GM21529 (cell line): ENCODE data around the gene TRMT2B.
"Not testable (repeated sequence)": the region's sequence is repeated elsewhere in the genome, so short reads cannot be mapped to it uniquely, and the experiment has no call there.

Source experiments
- ATAC-seq: cut with Tn5 transposase; IDR thresholded peaks from one replicate; pipeline ENCODE4 v1.9.1; 2021; ENCODE audit not compliant: unreplicated experiment

TRMT2B gene

DNA sequence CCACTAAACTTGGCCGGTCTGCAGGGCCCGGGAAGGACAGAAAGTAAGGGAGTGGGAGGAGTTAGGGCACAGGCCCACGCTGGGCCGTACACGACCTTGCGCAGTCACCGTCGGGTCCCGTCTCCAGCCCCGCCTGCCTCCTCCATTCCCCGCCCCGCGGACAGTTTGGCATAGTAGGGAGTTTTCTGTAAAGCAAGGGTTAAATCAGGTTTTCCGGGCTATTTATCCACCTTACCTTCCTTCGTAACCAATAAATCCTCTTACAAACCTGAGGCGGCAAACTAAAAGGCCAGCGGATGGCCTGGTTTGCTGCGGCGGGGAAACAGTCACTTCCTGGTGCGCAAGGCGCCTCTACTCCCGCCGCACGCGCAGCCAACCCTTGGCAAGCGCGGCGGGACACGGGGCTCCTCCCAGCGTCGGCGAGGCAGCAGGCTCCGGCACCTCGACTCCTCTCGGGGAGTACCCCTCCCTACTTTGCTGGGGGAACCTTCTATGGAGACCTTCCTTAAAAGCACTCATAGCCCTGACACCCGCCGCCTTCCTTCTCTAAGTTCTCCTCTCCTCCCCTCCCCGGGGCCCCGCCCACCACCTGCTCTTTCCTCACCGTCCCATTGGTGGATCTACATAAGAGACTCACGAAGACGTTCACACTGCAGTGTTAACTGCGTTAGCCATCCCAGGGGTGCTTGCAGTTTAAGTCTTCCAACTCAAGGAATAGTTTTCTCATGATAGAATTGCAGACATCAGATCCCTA is at the start of gene TRMT2B:
TRMT2B (minus strand) TSS at position 563 of the 754 bp plus-strand sequence. CDS start 9,822 bp downstream, outside the sequence.
- ATAC-seq, result peak; percentile 92

GRCh38 chrX:101097546-101098453 is 45.9 kb upstream of the TRMT2B start, which contains the start of gene CENPI:
CENPI (plus strand) TSS chrX:101098204; CDS start chrX:101101071, 2,867 bp downstream.
- peak; percentile 99 for ATAC-seq

DNA sequence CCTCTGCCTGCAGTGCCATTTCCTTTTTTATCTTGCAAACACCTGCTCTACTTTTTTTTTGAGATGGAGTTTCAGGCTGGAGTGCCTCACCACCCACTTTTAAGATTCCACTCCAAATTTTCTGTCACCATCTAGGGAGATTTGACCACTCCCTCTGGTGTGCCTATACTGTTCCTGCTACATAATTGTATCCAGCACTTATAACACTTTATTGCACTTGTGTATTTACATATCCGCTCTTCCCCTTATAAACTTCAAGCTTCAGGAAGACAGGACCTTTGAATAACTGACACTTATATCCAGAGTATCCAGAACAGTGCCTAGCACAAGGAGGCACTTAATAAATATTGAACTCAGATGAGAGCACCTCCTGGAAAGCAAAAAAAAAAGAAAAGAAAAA is 39.9 kb upstream of the TRMT2B start:
- ATAC-seq, result no peak

GRCh38 chrX:101081231-101081630 is 29.3 kb upstream of the TRMT2B start:
- ATAC-seq, result no peak

- no peak for ATAC-seq
Observed at GRCh38 chrX:101080326-101081124, 28.6 kb upstream of the TRMT2B start.

- no peak for ATAC-seq
Observed at GRCh38 chrX:101079736-101080270, 27.9 kb upstream of the TRMT2B start.

GRCh38 chrX:101078716-101079598 is 27.0 kb upstream of the TRMT2B start, which contains the start of gene TMEM35A:
TMEM35A (plus strand) TSS chrX:101078879; CDS start chrX:101079003, 124 bp downstream.
- no peak for ATAC-seq

- ATAC-seq, result no peak
Observed at GRCh38 chrX:101071582-101071981, 19.7 kb upstream of the TRMT2B start.

DNA sequence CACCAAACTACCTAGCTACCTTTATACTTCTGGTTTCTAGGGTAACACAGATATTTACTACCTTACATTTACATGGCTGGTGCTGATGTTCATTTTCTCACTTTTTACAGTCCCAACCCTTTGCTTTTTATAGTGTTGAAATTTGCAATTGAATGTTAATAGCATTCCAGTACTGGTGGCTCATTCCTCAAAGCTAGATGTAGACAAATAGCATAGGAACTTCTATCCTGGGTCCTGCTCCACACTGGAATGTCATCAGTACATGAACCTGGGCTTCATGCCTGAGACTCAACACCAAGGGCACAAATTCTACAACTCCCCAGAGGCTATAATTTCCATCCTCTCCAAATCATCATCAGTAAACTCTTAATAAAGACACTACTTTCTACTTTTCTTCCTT is 10.3 kb upstream of the TRMT2B start:
- no peak for ATAC-seq

- ATAC-seq, result peak; percentile 92
Observed at GRCh38 chrX:101057093-101057714, 5.3 kb upstream of the TRMT2B start.

DNA sequence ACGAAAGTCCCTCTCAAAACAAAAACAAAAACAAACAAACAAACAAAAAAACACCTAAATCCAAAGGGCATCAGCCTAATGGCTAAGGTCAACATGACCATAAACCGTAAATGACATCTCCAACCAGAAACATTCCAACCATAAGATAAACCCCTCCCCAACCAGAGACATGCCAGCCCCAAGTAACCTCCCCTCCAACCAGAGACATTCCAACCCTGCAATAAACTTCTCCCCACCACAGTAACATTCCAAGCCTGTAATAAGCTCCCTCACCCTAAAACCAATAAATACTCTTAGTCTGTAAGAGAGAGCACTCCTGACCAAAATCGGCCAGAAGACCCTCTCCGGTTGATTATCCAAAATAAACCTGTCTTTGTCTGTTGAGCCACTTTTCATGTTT is 4.6 kb upstream of the TRMT2B start:
- not testable (repeated sequence) for ATAC-seq

- peak; percentile 6 for ATAC-seq
Observed at GRCh38 chrX:101051153-101051548, 760 bp downstream of the TRMT2B start.

DNA sequence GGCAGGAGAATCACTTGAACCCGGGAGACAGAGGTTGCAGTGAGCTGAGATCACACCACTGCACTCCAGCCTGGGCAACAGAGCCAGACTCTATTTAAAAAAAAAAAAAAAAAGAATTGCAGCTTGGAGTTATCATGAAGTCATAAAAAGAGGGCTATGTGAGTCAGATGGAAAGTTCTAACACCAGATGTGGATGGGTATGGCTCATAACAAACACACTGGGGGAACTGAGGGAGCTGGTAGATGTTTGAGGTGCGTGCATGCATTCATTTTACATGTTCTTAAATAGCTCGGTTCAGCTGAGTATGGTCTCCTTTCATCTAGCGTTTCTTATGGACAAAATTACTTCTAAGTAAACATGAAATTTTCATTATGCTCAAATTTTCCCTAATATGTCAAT is 11.7 kb downstream of the TRMT2B start:
- ATAC-seq, result no peak

DNA sequence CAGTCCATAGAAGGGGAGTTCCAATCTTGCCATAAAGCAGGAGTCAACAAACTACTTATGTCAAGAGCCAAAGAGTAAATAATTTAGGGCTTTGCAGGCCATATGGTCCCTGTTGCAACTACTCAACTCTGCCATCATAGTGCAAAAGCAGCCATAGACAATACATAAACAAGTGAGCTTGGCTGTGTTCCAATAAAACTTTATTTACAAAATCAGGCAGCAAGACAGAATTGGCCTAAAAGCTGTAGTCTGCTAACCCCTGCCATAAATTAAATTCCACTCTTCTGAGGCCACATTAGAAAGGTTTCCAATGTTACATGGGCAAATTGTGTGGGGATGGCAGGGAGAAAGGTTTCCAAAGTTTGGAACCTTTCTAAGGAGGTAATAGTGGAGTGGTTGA is 14.7 kb downstream of the TRMT2B start:
- ATAC-seq, result no peak

DNA sequence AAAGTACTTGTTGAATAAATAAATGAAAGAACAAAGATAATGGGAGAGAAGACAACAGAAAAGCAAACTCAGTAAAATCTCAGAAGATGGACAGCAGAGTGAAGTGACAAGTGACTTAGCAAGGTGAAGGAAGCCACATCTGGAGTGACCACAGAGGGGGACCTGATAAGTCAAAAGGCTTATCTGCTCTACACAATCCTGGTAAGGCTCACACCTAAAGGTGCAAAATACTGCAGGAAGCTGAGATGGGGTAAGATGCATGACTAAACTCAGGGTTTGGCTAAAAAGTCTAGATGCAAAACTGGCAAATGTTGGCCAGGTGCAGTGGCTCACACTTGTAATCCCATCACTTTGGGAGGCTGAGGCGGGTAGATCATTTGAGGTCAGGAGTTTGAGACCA is 22.2 kb downstream of the TRMT2B start:
- no peak for ATAC-seq

DNA sequence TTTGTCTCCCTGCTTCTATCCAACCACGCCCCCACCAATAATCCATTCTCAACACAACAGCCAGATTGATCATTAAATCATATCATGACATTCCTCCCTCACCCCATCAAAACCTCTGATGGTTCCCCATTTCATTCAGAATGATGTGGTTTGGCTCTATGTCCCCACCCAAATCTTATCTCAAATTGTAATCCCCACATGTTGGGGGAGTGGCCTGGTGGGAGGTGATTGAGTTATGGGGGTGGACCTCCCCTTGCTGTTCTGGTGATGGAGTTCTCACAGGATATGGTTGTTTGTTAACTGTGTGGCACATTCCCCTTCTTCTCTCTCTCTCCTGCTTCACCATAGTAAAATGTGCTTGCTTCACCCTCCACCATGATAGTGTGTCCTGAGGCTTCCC is 23.3 kb downstream of the TRMT2B start:
- no peak for ATAC-seq

DNA sequence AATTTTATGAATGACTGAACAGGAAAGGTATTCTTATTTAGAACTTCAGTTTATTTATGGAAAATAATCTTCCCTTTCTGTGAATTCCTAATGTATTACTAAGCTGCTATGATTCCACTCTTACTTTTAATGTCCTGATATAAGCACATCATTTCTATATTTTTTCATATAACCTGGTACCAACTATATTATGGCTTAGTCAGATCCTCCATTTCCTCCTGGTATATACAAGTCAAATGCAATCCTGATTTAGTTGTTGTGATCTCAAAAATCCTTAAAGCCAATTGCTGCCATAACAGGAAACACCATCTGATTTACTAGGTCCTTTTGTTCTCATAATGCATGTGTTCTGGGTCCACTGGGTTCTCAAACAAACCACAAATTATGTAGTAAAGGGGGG is 26.8 kb downstream of the TRMT2B start:
- ATAC-seq, result no peak

GRCh38 chrX:101022020-101022419 is 29.9 kb downstream of the TRMT2B start:
- no peak for ATAC-seq

- ATAC-seq, result not testable (repeated sequence)
Observed at GRCh38 chrX:101012031-101012430, 39.9 kb downstream of the TRMT2B start.
